Body of pancreas (tissue), 4 donors: ENCODE measurements around the gene SRPK1.

Source experiments
- POLR2A ChIP-seq, 3 donors: fragments of 450-650 bp; IDR thresholded peaks; one replicate each; pipeline ENCODE4 v1.6.1; 2016; ENCODE audit warnings: antibody characterized with exemption in 3 of 3, mild to moderate bottlenecking in 2 of 3
- TF ChIP-seq, protein P1 (sequence below), 7 experiments: fragments of 450-650 bp in 4 of 7; fragments of 200-600 bp in 3 of 7; sonication (generic) in 3 of 7; IDR thresholded peaks; one replicate each; pipeline ENCODE4 v1.5.1; 2016 to 2019; ENCODE audit warnings: antibody characterized with exemption in 7 of 7

DNA sequence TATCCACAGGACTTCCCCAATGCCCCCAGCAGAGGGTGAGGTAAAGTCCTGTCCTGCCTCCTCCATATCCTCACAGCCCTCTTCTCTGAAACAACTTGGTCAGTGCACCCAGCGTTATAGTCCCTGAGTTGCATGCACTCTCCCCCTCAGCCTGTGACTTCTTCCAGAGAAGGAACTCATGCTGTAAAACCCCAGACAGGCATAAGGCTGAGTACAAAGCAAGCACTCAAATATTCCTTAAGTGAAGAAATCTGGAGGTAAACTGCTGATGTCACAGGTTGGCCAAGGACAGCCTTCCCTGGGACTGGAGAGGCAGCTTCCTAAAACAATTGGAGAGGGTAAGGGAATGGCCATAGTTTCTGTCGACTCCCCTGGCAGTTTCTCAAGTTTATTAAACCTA lies 12.9 kb upstream of the SRPK1 start:
- TF ChIP-seq, protein P1, sequence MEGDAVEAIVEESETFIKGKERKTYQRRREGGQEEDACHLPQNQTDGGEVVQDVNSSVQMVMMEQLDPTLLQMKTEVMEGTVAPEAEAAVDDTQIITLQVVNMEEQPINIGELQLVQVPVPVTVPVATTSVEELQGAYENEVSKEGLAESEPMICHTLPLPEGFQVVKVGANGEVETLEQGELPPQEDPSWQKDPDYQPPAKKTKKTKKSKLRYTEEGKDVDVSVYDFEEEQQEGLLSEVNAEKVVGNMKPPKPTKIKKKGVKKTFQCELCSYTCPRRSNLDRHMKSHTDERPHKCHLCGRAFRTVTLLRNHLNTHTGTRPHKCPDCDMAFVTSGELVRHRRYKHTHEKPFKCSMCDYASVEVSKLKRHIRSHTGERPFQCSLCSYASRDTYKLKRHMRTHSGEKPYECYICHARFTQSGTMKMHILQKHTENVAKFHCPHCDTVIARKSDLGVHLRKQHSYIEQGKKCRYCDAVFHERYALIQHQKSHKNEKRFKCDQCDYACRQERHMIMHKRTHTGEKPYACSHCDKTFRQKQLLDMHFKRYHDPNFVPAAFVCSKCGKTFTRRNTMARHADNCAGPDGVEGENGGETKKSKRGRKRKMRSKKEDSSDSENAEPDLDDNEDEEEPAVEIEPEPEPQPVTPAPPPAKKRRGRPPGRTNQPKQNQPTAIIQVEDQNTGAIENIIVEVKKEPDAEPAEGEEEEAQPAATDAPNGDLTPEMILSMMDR (IDR thresholded peaks at IDR 0.05), result no peak
- TF ChIP-seq POLR2A (IDR thresholded peaks at IDR 0.05), result no peak
